Neural progenitor cell (in vitro differentiated cells): Measurements from ENCODE around the gene LMBR1L. TPM values are rescaled to one million over a fixed set of nuclear protein-coding genes. Genes with fewer than 3 reads are reported as not detected.

Source experiments
- DNase-seq: peaks from one replicate; pipeline ENCODE4 v3.0.0-alpha.2; 2016; ENCODE audit warnings: low spot score
- H2AFZ ChIP-seq: fragments of 200-600 bp; sonication (generic); replicated peaks from 2 replicates; pipeline ENCODE4 v1.6.1; 2016; ENCODE audit warnings: antibody characterized with exemption
- H3F3A ChIP-seq: fragments of 200-600 bp; sonication (generic); 2 replicates; pipeline ENCODE4 v1.6.1; 2016; ENCODE audit warnings: antibody characterized with exemption, low read depth
- H3K27ac ChIP-seq: fragments of 200-600 bp; sonication (generic); 2 replicates; pipeline ENCODE4 v1.5.1; 2016; ENCODE audit warnings: mild to moderate bottlenecking
- H3K27me3 ChIP-seq: fragments of 200-600 bp; sonication (generic); 2 replicates; pipeline ENCODE4 v1.6.1; 2016; ENCODE audit warnings: mild to moderate bottlenecking, moderate library complexity
- H3K36me3 ChIP-seq: fragments of 200-600 bp; sonication (generic); 2 replicates; pipeline ENCODE4 v1.5.1; 2016
- H3K4me1 ChIP-seq: fragments of 200-600 bp; sonication (generic); 2 replicates; pipeline ENCODE4 v1.6.1; 2016; ENCODE audit warnings: mixed run types
- H3K4me2 ChIP-seq: fragments of 200-600 bp; sonication (generic); 2 replicates; pipeline ENCODE4 v1.6.1; 2016
- H3K4me3 ChIP-seq: fragments of 200-600 bp; sonication (generic); 2 replicates; pipeline ENCODE4 v1.5.1; 2016
- H3K79me2 ChIP-seq: fragments of 200-600 bp; sonication (generic); 2 replicates; pipeline ENCODE4 v1.6.1; 2016; ENCODE audit warnings: low read depth
- H3K9ac ChIP-seq: fragments of 200-600 bp; sonication (generic); 2 replicates; pipeline ENCODE4 v1.6.1; 2016
- H3K9me3 ChIP-seq: fragments of 200-600 bp; sonication (generic); 2 replicates; pipeline ENCODE4 v1.5.1; 2016; ENCODE audit warnings: low read depth
- H4K20me1 ChIP-seq: fragments of 200-600 bp; sonication (generic); 2 replicates; pipeline ENCODE4 v1.6.1; 2016; ENCODE audit warnings: low read depth
- H3K27ac Mint-ChIP-seq: 3 replicates; pipeline ENCODE4 v1.8.0; 2021; ENCODE audit warnings: mixed read lengths
- H3K27me3 Mint-ChIP-seq: 2 replicates; pipeline ENCODE4 v1.8.0; 2022; ENCODE audit warnings: low read depth, mild to moderate bottlenecking, inconsistent platforms, moderate library complexity, mixed read lengths; ENCODE audit not compliant: insufficient read depth
- H3K36me3 Mint-ChIP-seq: 3 replicates; pipeline ENCODE4 v1.8.0; 2021; ENCODE audit warnings: mixed read lengths
- H3K4me1 Mint-ChIP-seq: 3 replicates; pipeline ENCODE4 v1.8.0; 2021; ENCODE audit warnings: mixed read lengths
- H3K4me3 Mint-ChIP-seq: 3 replicates; pipeline ENCODE4 v1.8.0; 2021; ENCODE audit warnings: mild to moderate bottlenecking, moderate library complexity, mixed read lengths
- H3K9me3 Mint-ChIP-seq: 3 replicates; pipeline ENCODE4 v1.8.0; 2020; ENCODE audit warnings: mixed read lengths
- CTCF ChIP-seq: fragments of 200-600 bp; sonication (generic); IDR thresholded peaks from 2 replicates; pipeline ENCODE4 v1.5.1; 2017; ENCODE audit warnings: antibody characterized with exemption, mild to moderate bottlenecking
- EZH2 ChIP-seq: fragments of 200-600 bp; sonication (generic); IDR thresholded peaks from 2 replicates; pipeline ENCODE4 v1.6.1; 2017; ENCODE audit warnings: antibody characterized with exemption, mild to moderate bottlenecking, moderate library complexity
- EZH2phosphoT487 ChIP-seq: fragments of 200-600 bp; sonication (generic); IDR thresholded peaks from 2 replicates; pipeline ENCODE4 v1.6.1; 2017; ENCODE audit warnings: antibody characterized with exemption
- total RNA-seq: library from RNA; depleted of rRNA; stranded (reverse); fragments of >200 nt; gene quantifications from 2 replicates; pipeline ENCODE4 v1.2.3, GENCODE V29; 2015; ENCODE audit warnings: low replicate concordance

The LMBR1L gene
- total RNA-seq, 1 donor from 2014 or later: 32.7 TPM

- Mint-ChIP-seq H3K27me3 (peaks cover 4% of the 10 kb centered on the region), H3K36me3 (peaks cover 6% of the 10 kb centered on the region), H3K4me3 (peak within 1 kb of the TSS; percentile 98), H3K27ac (peak within 1 kb of the TSS; percentile 99), H3K4me1 (peaks cover 44% of the 10 kb centered on the region), H3K9me3 (no peaks in the 10 kb centered on the region)
- peak; percentile 98 for DNase-seq
- no peaks in the 10 kb centered on the region for H3K36me3 ChIP-seq
- peaks cover 43% of the 10 kb centered on the region for H4K20me1 ChIP-seq
- peak within 1 kb of the TSS; percentile 96 for H3K27ac ChIP-seq
- peak within 1 kb of the TSS; percentile 95 for H3K4me3 ChIP-seq
- no peaks in the 10 kb centered on the region for H3K9me3 ChIP-seq
- H3K9ac ChIP-seq: peak within 1 kb of the TSS; percentile 96
- H3K79me2 ChIP-seq: peaks cover 51% of the 10 kb centered on the region
- H3K4me1 ChIP-seq: peaks cover 30% of the 10 kb centered on the region
- H3K27me3 ChIP-seq: no peaks in the 10 kb centered on the region
- TF ChIP-seq EZH2phosphoT487 (no peak), EZH2 (peak; percentile 55), CTCF (peak; percentile 44)
- peak within 1 kb of the TSS; percentile 94 for H2AFZ ChIP-seq
- peaks cover 5% of the 10 kb centered on the region for H3F3A ChIP-seq
- peak within 1 kb of the TSS; percentile 94 for H3K4me2 ChIP-seq
These were observed 50.1 kb downstream of the LMBR1L start, which contains the start of gene KMT2D for GRCh38 chr12:49060237-49061156. KMT2D (minus strand) TSS chr12:49060794; CDS start chr12:49055324, 5,470 bp downstream.

- Mint-ChIP-seq H3K27ac (peak overlapping the region; percentile 97), H3K4me3 (peak overlapping the region; percentile 98), H3K27me3 (peaks cover 6% of the 10 kb centered on the region), H3K36me3 (peaks cover 10% of the 10 kb centered on the region), H3K9me3 (no peaks in the 10 kb centered on the region), H3K4me1 (peaks cover 49% of the 10 kb centered on the region)
- TF ChIP-seq CTCF (no peak), EZH2 (no peak), EZH2phosphoT487 (no peak)
- peaks cover 53% of the 10 kb centered on the region for H4K20me1 ChIP-seq
- H3K4me1 ChIP-seq: peaks cover 30% of the 10 kb centered on the region
- H3K9me3 ChIP-seq: no peaks in the 10 kb centered on the region
- H3K27me3 ChIP-seq: no peaks in the 10 kb centered on the region
- peaks cover 5% of the 10 kb centered on the region for H3F3A ChIP-seq
- H3K36me3 ChIP-seq: no peaks in the 10 kb centered on the region
- peak; percentile 76 for DNase-seq
- peak overlapping the region; percentile 96 for H3K9ac ChIP-seq
- no peak overlapping the region for H3K27ac ChIP-seq
- H2AFZ ChIP-seq: peak overlapping the region; percentile 94
- peaks cover 60% of the 10 kb centered on the region for H3K79me2 ChIP-seq
- H3K4me3 ChIP-seq: peak overlapping the region; percentile 95
- peak overlapping the region; percentile 94 for H3K4me2 ChIP-seq
These were observed 51.1 kb downstream of the LMBR1L start for GRCh38 chr12:49059299-49060171.

GRCh38 chr12:49059045-49059298 lies 51.7 kb downstream of the LMBR1L start:
- peak overlapping the region; percentile 95 for H3K4me3 ChIP-seq
- H3K27ac ChIP-seq: no peak overlapping the region
- no peak overlapping the region for H2AFZ ChIP-seq
- Mint-ChIP-seq H3K27me3 (peaks cover 8% of the 10 kb centered on the region), H3K4me1 (peaks cover 49% of the 10 kb centered on the region), H3K36me3 (peaks cover 10% of the 10 kb centered on the region), H3K27ac (peak overlapping the region; percentile 97), H3K4me3 (peak overlapping the region; percentile 98), H3K9me3 (no peaks in the 10 kb centered on the region)
- H3K79me2 ChIP-seq: peaks cover 65% of the 10 kb centered on the region
- H3K36me3 ChIP-seq: no peaks in the 10 kb centered on the region
- DNase-seq: no peak
- H4K20me1 ChIP-seq: peaks cover 59% of the 10 kb centered on the region
- peak overlapping the region; percentile 96 for H3K9ac ChIP-seq
- H3K9me3 ChIP-seq: no peaks in the 10 kb centered on the region
- H3K27me3 ChIP-seq: no peaks in the 10 kb centered on the region
- H3F3A ChIP-seq: peaks cover 5% of the 10 kb centered on the region
- TF ChIP-seq EZH2: no peak
- H3K4me1 ChIP-seq: peaks cover 30% of the 10 kb centered on the region
- peak overlapping the region; percentile 94 for H3K4me2 ChIP-seq
